ENCODE data around the gene ARHGEF10L.

Gene ARHGEF10L

GRCh38 chr1:17494114-17494729, 45.3 kb upstream of the ARHGEF10L start:
- H3K4me3 ChIP-seq (ENCODE audit: low read depth, low read length) = no peak overlapping the region
- ChIA-PET CTCF (interaction anchor here (0.6 to 3.6 kb wide), 34 partner anchors 9 to 1320 kb away, joined by 3 to 48 read pairs (median 4); no protein-coding TSS in a partner anchor), POLR2A (no interaction called here)
- TF ChIP-seq PRDM6 (tag by site-specific recombination; IDR thresholded peaks at IDR 0.05) (no peak), ZNF701 (tag by site-specific recombination; IDR thresholded peaks at IDR 0.05) (no peak), ZNF521 (tag by site-specific recombination; IDR thresholded peaks at IDR 0.05) (no peak), AEBP2 (tag by site-specific recombination; IDR thresholded peaks at IDR 0.05; ENCODE audit: borderline replicate concordance) (no peak), ZNF529 (tag by site-specific recombination; IDR thresholded peaks at IDR 0.05; ENCODE audit: insufficient replicate concordance) (no peak), ZNF510 (tag by site-specific recombination; IDR thresholded peaks at IDR 0.05; ENCODE audit: insufficient replicate concordance) (no peak), ZNF596 (tag by site-specific recombination; IDR thresholded peaks at IDR 0.05) (no peak), ZNF16 (tag by site-specific recombination; IDR thresholded peaks at IDR 0.05; ENCODE audit: low read depth) (peak; percentile 63; the same call in 1 of the 2 replicates), REPIN1 (tag by site-specific recombination; IDR thresholded peaks at IDR 0.05; ENCODE audit: low read depth) (no peak), ZEB2 (tag by site-specific recombination; IDR thresholded peaks at IDR 0.05) (peak; percentile 38; the same call in 1 of the 2 replicates), ZNF311 (tag by site-specific recombination; IDR thresholded peaks at IDR 0.05; ENCODE audit: borderline replicate concordance) (no peak), KLF8 (tag by site-specific recombination; IDR thresholded peaks at IDR 0.05) (peak; percentile 44; the same call in 1 of the 2 replicates), MZF1 (tag by site-specific recombination; IDR thresholded peaks at IDR 0.05; ENCODE audit: borderline replicate concordance) (0 out of 2 replicates have a peak, but pooled peaks have one; percentile 39), ZFP41 (tag by site-specific recombination; IDR thresholded peaks at IDR 0.05; ENCODE audit: borderline replicate concordance) (no peak), KLF10 (tag by site-specific recombination; IDR thresholded peaks at IDR 0.05) (no peak), PRDM10 (tag by site-specific recombination; IDR thresholded peaks at IDR 0.05) (0 out of 2 replicates have a peak, but pooled peaks have one; percentile 18), BCL11A (tag by site-specific recombination; IDR thresholded peaks at IDR 0.05; ENCODE audit: low read depth) (no peak), ZNF324 (tag by site-specific recombination; IDR thresholded peaks at IDR 0.05) (peak; percentile 59; the same call in 1 of the 2 replicates), ZNF514 (tag by site-specific recombination; IDR thresholded peaks at IDR 0.05) (no peak), KLF7 (tag by site-specific recombination; IDR thresholded peaks at IDR 0.05; ENCODE audit: borderline replicate concordance) (no peak), ZBTB44 (tag by site-specific recombination; IDR thresholded peaks at IDR 0.05) (no peak), ZBTB6 (tag by site-specific recombination; IDR thresholded peaks at IDR 0.05) (peak; percentile 83; the same call in 1 of the 2 replicates), ZSCAN30 (tag by site-specific recombination; IDR thresholded peaks at IDR 0.05) (no peak), GLIS1 (tag by site-specific recombination; IDR thresholded peaks at IDR 0.05) (peak; percentile 56), SP7 (tag by site-specific recombination; IDR thresholded peaks at IDR 0.05) (peak; percentile 58; the same call in 1 of the 2 replicates), ZNF214 (tag by site-specific recombination; IDR thresholded peaks at IDR 0.05; ENCODE audit: borderline replicate concordance) (no peak), ZNF530 (tag by site-specific recombination; IDR thresholded peaks at IDR 0.05; ENCODE audit: low read depth) (no peak)

More at GRCh38 chr1:17494114-17494729, 45.3 kb upstream of the ARHGEF10L start:
- no peaks in the 10 kb centered on the region for H3K9me3 ChIP-seq (ENCODE audit: control insufficient read depth, insufficient read depth, low read depth, low read length)
- no peak overlapping the region for H3K27ac ChIP-seq (ENCODE audit: extremely low read depth, low read depth, low read length)
- no peaks in the 10 kb centered on the region for H3K4me1 ChIP-seq (ENCODE audit: control insufficient read depth, insufficient read depth, low read length)
- H3K36me3 ChIP-seq (ENCODE audit: control insufficient read depth in 2 of 2, insufficient read depth in 1 of 2, low read length in 2 of 2) = no peaks in the 10 kb centered on the region
